ENCODE measurements around the gene SMARCA1.
"Not testable (repeated sequence)": the region's sequence is repeated elsewhere in the genome, so short reads cannot be mapped to it uniquely, and the experiment has no call there.

Gene SMARCA1

GRCh38 chrX:129523079-129523911, at the start of gene SMARCA1:
Gene SMARCA1 (minus strand): TSS chrX:129523490. CDS start chrX:129523370, 120 bp downstream.
- no peak for DNase-seq (ENCODE audit: low read depth)

- no peak for DNase-seq (ENCODE audit: low read depth)
Observed at GRCh38 chrX:129572422-129572821, 49.1 kb upstream of the SMARCA1 start.

GRCh38 chrX:129568349-129568748, 45.1 kb upstream of the SMARCA1 start:
- no peak for DNase-seq (ENCODE audit: low read depth)

GRCh38 chrX:129566073-129566472, 42.8 kb upstream of the SMARCA1 start:
- DNase-seq (ENCODE audit: low read depth) = no peak

GRCh38 chrX:129565046-129565650, 41.9 kb upstream of the SMARCA1 start:
- no peak for DNase-seq (ENCODE audit: low read depth)

- DNase-seq (ENCODE audit: low read depth) = not testable (repeated sequence)
Observed at GRCh38 chrX:129564345-129564744, 41.1 kb upstream of the SMARCA1 start.

- DNase-seq (ENCODE audit: low read depth) = no peak
Observed at GRCh38 chrX:129561453-129561852, 38.2 kb upstream of the SMARCA1 start.

- no peak for DNase-seq (ENCODE audit: low read depth)
Observed at GRCh38 chrX:129559783-129560182, 36.5 kb upstream of the SMARCA1 start.

GRCh38 chrX:129557844-129558480, 34.7 kb upstream of the SMARCA1 start:
- no peak for DNase-seq (ENCODE audit: low read depth)

- DNase-seq (ENCODE audit: low read depth) = no peak
Observed at GRCh38 chrX:129556806-129557315, 33.6 kb upstream of the SMARCA1 start.

GRCh38 chrX:129554816-129555215, 31.5 kb upstream of the SMARCA1 start:
- not testable (repeated sequence) for DNase-seq (ENCODE audit: low read depth)

- DNase-seq (ENCODE audit: low read depth) = no peak
Observed at GRCh38 chrX:129553619-129554288, 30.5 kb upstream of the SMARCA1 start.

- DNase-seq (ENCODE audit: low read depth) = no peak
Observed at GRCh38 chrX:129549124-129549523, 25.8 kb upstream of the SMARCA1 start.

- no peak for DNase-seq (ENCODE audit: low read depth)
Observed at GRCh38 chrX:129545408-129545807, 22.1 kb upstream of the SMARCA1 start.

- no peak for DNase-seq (ENCODE audit: low read depth)
Observed at GRCh38 chrX:129544780-129545179, 21.5 kb upstream of the SMARCA1 start.

- DNase-seq (ENCODE audit: low read depth) = no peak
Observed at GRCh38 chrX:129540722-129541184, 17.5 kb upstream of the SMARCA1 start.

- no peak for DNase-seq (ENCODE audit: low read depth)
Observed at GRCh38 chrX:129540068-129540653, 16.9 kb upstream of the SMARCA1 start, which contains the start of gene OCRL. Gene OCRL (plus strand): TSS chrX:129540259. CDS start chrX:129540440, 181 bp downstream.

- DNase-seq (ENCODE audit: low read depth) = no peak
Observed at GRCh38 chrX:129534816-129535578, 11.7 kb upstream of the SMARCA1 start.

- no peak for DNase-seq (ENCODE audit: low read depth)
Observed at GRCh38 chrX:129531132-129531531, 7.8 kb upstream of the SMARCA1 start.

GRCh38 chrX:129530410-129530809, 7.1 kb upstream of the SMARCA1 start:
- DNase-seq (ENCODE audit: low read depth) = no peak

All from GM04504 (cell line).